Hepatocyte (in vitro differentiated cells): ENCODE data around the gene KIRREL3.

Source experiments
- EZH2 ChIP-seq: fragments of 200-600 bp; sonication (generic); IDR thresholded peaks from 2 replicates; pipeline ENCODE4 v1.6.1; 2016; ENCODE audit warnings: antibody characterized with exemption, mild to moderate bottlenecking, borderline replicate concordance
- EZH2phosphoT487 ChIP-seq: fragments of 200-600 bp; sonication (generic); IDR thresholded peaks from one replicate; pipeline ENCODE4 v1.6.1; 2018; ENCODE audit warnings: antibody characterized with exemption, mild to moderate bottlenecking, low read depth, moderate library complexity; ENCODE audit not compliant: unreplicated experiment, severe bottlenecking
- TF ChIP-seq, protein P1 (sequence below): fragments of 200-600 bp; sonication (generic); IDR thresholded peaks from 2 replicates; pipeline ENCODE4 v1.5.1; 2016; ENCODE audit warnings: antibody characterized with exemption, mild to moderate bottlenecking; ENCODE audit not compliant: poor library complexity

- no peak for TF ChIP-seq EZH2phosphoT487
- TF ChIP-seq, protein P1, sequence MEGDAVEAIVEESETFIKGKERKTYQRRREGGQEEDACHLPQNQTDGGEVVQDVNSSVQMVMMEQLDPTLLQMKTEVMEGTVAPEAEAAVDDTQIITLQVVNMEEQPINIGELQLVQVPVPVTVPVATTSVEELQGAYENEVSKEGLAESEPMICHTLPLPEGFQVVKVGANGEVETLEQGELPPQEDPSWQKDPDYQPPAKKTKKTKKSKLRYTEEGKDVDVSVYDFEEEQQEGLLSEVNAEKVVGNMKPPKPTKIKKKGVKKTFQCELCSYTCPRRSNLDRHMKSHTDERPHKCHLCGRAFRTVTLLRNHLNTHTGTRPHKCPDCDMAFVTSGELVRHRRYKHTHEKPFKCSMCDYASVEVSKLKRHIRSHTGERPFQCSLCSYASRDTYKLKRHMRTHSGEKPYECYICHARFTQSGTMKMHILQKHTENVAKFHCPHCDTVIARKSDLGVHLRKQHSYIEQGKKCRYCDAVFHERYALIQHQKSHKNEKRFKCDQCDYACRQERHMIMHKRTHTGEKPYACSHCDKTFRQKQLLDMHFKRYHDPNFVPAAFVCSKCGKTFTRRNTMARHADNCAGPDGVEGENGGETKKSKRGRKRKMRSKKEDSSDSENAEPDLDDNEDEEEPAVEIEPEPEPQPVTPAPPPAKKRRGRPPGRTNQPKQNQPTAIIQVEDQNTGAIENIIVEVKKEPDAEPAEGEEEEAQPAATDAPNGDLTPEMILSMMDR: no peak
- TF ChIP-seq EZH2: no peak
These were observed 3.4 kb downstream of the KIRREL3 start for GRCh38 chr11:126997196-126997595.
